K562 (cell line): ENCODE data around the gene CEND1. TPM values are rescaled to one million over a fixed set of nuclear protein-coding genes. Genes with fewer than 3 reads are reported as not detected.

Experiments
- ATAC-seq: fragments of 200-7000 bp; cut with Tn5 transposase; 3 replicates; pipeline ENCODE4 v1.9.1; 2020; ENCODE audit warnings: moderate library complexity
- BruUV-seq: library from RNA; stranded (reverse); fragments of 400-500 nt; replicated peaks from 2 replicates; lab custom pipeline; 2021; lab: Mats Ljungman, UMichigan
- CTCF ChIA-PET: fragments of 300-600 bp; formaldehyde crosslinking; extraction: SDS; loops from one replicate; lab custom pipeline; 2021; ENCODE audit warnings: low intra/inter-chr PET ratio; lab: Yijun Ruan, JAX
- POLR2A ChIA-PET: fragments of 300-600, 350-650 bp; sonication (Branson Sonifier 250); formaldehyde crosslinking; extraction: SDS; loops from one replicate; lab custom pipeline; 2021; ENCODE audit warnings: antibody characterized with exemption, inconsistent platforms; lab: Yijun Ruan, JAX
- DNase-seq, 4 experiments: peaks; one replicate each; pipeline versions ENCODE4 v3.0.0 to v3.0.0-alpha.2; 2011 to 2018; ENCODE audit warnings: low spot score in 3 of 4, mixed read lengths in 3 of 4; ENCODE audit errors: extremely low read depth in 1 of 4
- FAIRE-seq: peaks from 2 replicates; lab custom pipeline; 2011; peaks lifted over from hg19 to GRCh38; lab: Jason Lieb, UNC
- H2AFZ ChIP-seq: 2 replicates; pipeline ENCODE4 v1.6.0; 2011; ENCODE audit warnings: low read depth, low read length, control low read depth, inconsistent platforms
- H3K27ac ChIP-seq: fragments of 200-600 bp; 3 replicates; pipeline ENCODE4 v1.8.0; 2011; ENCODE audit warnings: low read depth, mild to moderate bottlenecking, control low read depth, inconsistent platforms, low read length, moderate library complexity, mixed read lengths; ENCODE audit errors: extremely low read depth
- H3K27me3 ChIP-seq, 2 experiments: fragments of 300-600 bp in 1 of 2; 2 replicates in 1 of 2; 3 replicates in 1 of 2; pipeline versions ENCODE4 v1.6.0 to v1.8.0; 2011; ENCODE audit warnings: inconsistent platforms in 2 of 2, low read length in 2 of 2, mild to moderate bottlenecking in 1 of 2, mixed read lengths in 1 of 2, moderate library complexity in 1 of 2; ENCODE audit not compliant: control insufficient read depth in 2 of 2, insufficient read depth in 2 of 2
- H3K36me3 ChIP-seq: fragments of 300-600 bp; 3 replicates; pipeline ENCODE4 v1.8.0; 2011; ENCODE audit warnings: mild to moderate bottlenecking, low read length, inconsistent platforms; ENCODE audit not compliant: control insufficient read depth, insufficient read depth
- H3K4me1 ChIP-seq, 2 experiments: fragments of 200-600 bp in 1 of 2; replicated peaks in 1 of 2; 2 replicates in 1 of 2; 3 replicates in 1 of 2; pipeline versions ENCODE4 v1.5.1 to v1.8.0; 2011; ENCODE audit warnings: inconsistent platforms in 2 of 2, low read length in 2 of 2, mild to moderate bottlenecking in 1 of 2, mixed read lengths in 1 of 2, moderate library complexity in 1 of 2; ENCODE audit not compliant: control insufficient read depth in 2 of 2, insufficient read depth in 2 of 2
- H3K4me2 ChIP-seq: 2 replicates; pipeline ENCODE4 v1.6.1; 2011; ENCODE audit warnings: low read length, control low read depth, inconsistent platforms, mixed read lengths; ENCODE audit not compliant: insufficient read depth
- H3K4me3 ChIP-seq: fragments of 200-600 bp; sonication (generic), shearing (Covaris generic); 2 replicates; pipeline ENCODE4 v1.5.1; 2016; ENCODE audit warnings: control low read depth, inconsistent platforms
- H3K79me2 ChIP-seq: fragments of 200-600 bp; 3 replicates; pipeline ENCODE4 v1.8.0; 2011; ENCODE audit warnings: low read length, inconsistent platforms; ENCODE audit not compliant: control insufficient read depth, insufficient read depth
- H3K9ac ChIP-seq, 2 experiments: 2 replicates each; pipeline versions ENCODE4 v1.6.0 to v1.6.1; 2011; ENCODE audit warnings: low read depth in 2 of 2, low read length in 2 of 2, control low read depth in 1 of 2, inconsistent platforms in 1 of 2, mild to moderate bottlenecking in 1 of 2, mixed read lengths in 1 of 2; ENCODE audit not compliant: insufficient read depth in 1 of 2
- H3K9me1 ChIP-seq: one replicate; pipeline ENCODE4 v1.6.0; 2011; ENCODE audit warnings: inconsistent platforms, mild to moderate bottlenecking, low read length, moderate library complexity; ENCODE audit not compliant: control insufficient read depth, insufficient read depth
- H3K9me3 ChIP-seq: replicated peaks from 2 replicates; pipeline ENCODE4 v1.5.1; 2011; ENCODE audit warnings: low read depth, low read length, inconsistent platforms; ENCODE audit not compliant: control insufficient read depth, insufficient read depth
- H4K20me1 ChIP-seq: replicated peaks from 2 replicates; pipeline ENCODE4 v1.6.1; 2011; ENCODE audit warnings: low read length, inconsistent platforms, mixed read lengths; ENCODE audit not compliant: control insufficient read depth, insufficient read depth
- NFXL1 ChIP-seq: fragments of 450-650 bp; formaldehyde crosslinking; IDR thresholded peaks from 2 replicates; pipeline ENCODE4 v1.4.0; 2021; ENCODE audit warnings: mild to moderate bottlenecking
- RBFOX2 ChIP-seq: fragments of 200-400 bp; formaldehyde crosslinking; IDR thresholded peaks from 2 replicates; pipeline ENCODE4 v1.6.1; 2017; ENCODE audit warnings: low read depth, mild to moderate bottlenecking, low read length, moderate library complexity
- WGBS: fragments of 100-300 bp; shearing (Covaris generic); methylation state at CpG from one replicate; pipeline ENCODE4 v1.1.6; 2016; ENCODE audit warnings: low coverage, mixed read lengths; ENCODE audit not compliant: insufficient coverage; ENCODE audit errors: missing lambda C conversion rate; 5-methylcytosine and 5-hydroxymethylcytosine counted together
- in situ Hi-C: fragments of 300-500 bp; cut with MboI; formaldehyde crosslinking; loops from 4 replicates; pipeline ENCODE4 v1.15.0; 2018; ENCODE audit warnings: inconsistent platforms, mixed read lengths
- intact Hi-C: fragments of 100-400 bp; cut with micrococcal nuclease; formaldehyde crosslinking; loops from 2 replicates; pipeline ENCODE4 v1.14.2; 2022
- polyA plus RNA-seq, 8 experiments: library from polyadenylated mRNA; depleted of rRNA in 4 of 8; stranded (reverse) in 5 of 8; unstranded in 3 of 8; fragments of >200 nt; fragmentation: Nextera tagmentation in 2 of 8; fragmentation: Illumina TruSeq in 1 of 8; extraction: Ambion mirVana in 2 of 8; extraction: Trizol in 1 of 8; gene quantifications; 2 replicates each; pipeline versions ENCODE4 v1.2.1 to v1.2.3, GENCODE V29; 2011 to 2014; ENCODE audit warnings: inconsistent platforms in 1 of 8, missing spikeins in 1 of 8
- total RNA-seq, 7 experiments: library from RNA; depleted of rRNA in 6 of 7; stranded (reverse); fragments of >200 nt in 6 of 7; fragmentation: Illumina TruSeq in 2 of 7; extraction: Trizol in 2 of 7; gene quantifications; 2 replicates each; pipeline versions ENCODE4 v1.2.1 to v1.2.3, GENCODE V29; 2011 to 2021; ENCODE audit warnings: low replicate concordance in 1 of 7

CEND1 gene
- total and polyA plus RNA-seq, 9 of the 15 experiments (the other 6 are each of a cell fraction or from before 2014, with no cell fraction given) = 0.13 to 0.18 (median 0.16) TPM; not detected in 6

DNA sequence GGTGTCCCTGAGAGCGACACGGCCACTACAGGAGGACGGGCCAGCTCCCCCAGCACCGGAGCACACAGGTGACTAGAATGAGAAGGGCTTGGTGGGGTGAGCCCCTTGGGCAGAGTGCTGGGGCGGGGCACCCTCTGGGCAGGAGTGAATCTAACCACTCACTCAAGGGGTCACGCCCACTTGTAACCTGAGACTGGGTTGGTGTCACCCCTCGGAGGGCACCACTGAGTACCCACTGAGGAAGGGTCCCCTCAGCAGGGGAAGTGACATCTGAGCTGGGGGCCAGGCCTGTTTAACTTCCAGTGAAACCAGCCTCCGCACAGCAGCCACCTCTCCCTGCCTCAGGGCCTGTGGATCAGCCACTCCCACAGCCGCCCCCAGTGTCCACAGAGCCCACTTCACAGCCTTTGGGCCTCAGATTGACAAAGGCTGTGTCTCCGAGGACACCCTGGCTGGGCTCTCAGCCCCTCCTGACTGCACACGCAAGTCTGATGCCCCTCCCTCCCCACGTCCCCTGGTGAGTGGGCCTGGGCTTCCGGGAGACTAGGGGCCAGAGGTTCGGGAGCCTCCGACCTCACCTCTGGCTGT lies 18.2 kb downstream of the CEND1 start:
- BruUV-seq = no TSS peak
- DNase-seq (no peak), ATAC-seq (no peak), FAIRE-seq (no peak)
- Histone ChIP-seq H3K9me1 (peaks cover 6% of the 10 kb centered on the region), H4K20me1 (peaks cover 28% of the 10 kb centered on the region), H3K9me3 (no peaks in the 10 kb centered on the region; the same call in 1 of the 2 replicates), H3K4me3 (no peak overlapping the region), H3K4me2 (no peak overlapping the region), H3K27ac (no peak overlapping the region), H3K79me2 (peaks cover 59% of the 10 kb centered on the region), H3K36me3 (peaks cover 72% of the 10 kb centered on the region), H3K9ac (peak overlapping the region in 1 of 2 experiments; percentile 71; a peak in 2 of 4 replicates), H2AFZ (no peak overlapping the region), H3K27me3 (no peaks in the 10 kb centered on the region), H3K4me1 (peaks cover 9 to 71% of the 10 kb centered on the region in 2 experiments; a peak in 3 of 5 replicates)
- in situ Hi-C loops = no loop called here
- CTCF ChIA-PET = no interaction called here
- 98% methylated on average over 11 of the region's 15 CpGs for WGBS
- TF ChIP-seq RBFOX2 = peak; percentile 36; the same call in 1 of the 2 replicates
- no peak for TF ChIP-seq NFXL1 (CRISPR knock-in tag)
- intact Hi-C loops = no loop called here
- POLR2A ChIA-PET = interaction anchor here (0.9 kb wide), 1 partner anchor 8 kb away, joined by 3 read pairs; no protein-coding TSS in a partner anchor
